Neural progenitor cell (in vitro differentiated cells): ENCODE measurements around the gene PARP2. TPM values are rescaled to one million over a fixed set of nuclear protein-coding genes. Genes with fewer than 3 reads are reported as not detected.

ENCODE experiments used
- DNase-seq: peaks from one replicate; pipeline ENCODE4 v3.0.0-alpha.2; 2016; ENCODE audit warnings: low spot score
- H2AFZ ChIP-seq: fragments of 200-600 bp; sonication (generic); replicated peaks from 2 replicates; pipeline ENCODE4 v1.6.1; 2016; ENCODE audit warnings: antibody characterized with exemption
- H3F3A ChIP-seq: fragments of 200-600 bp; sonication (generic); 2 replicates; pipeline ENCODE4 v1.6.1; 2016; ENCODE audit warnings: antibody characterized with exemption, low read depth
- H3K27ac ChIP-seq: fragments of 200-600 bp; sonication (generic); 2 replicates; pipeline ENCODE4 v1.5.1; 2016; ENCODE audit warnings: mild to moderate bottlenecking
- H3K27me3 ChIP-seq: fragments of 200-600 bp; sonication (generic); 2 replicates; pipeline ENCODE4 v1.6.1; 2016; ENCODE audit warnings: mild to moderate bottlenecking, moderate library complexity
- H3K36me3 ChIP-seq: fragments of 200-600 bp; sonication (generic); 2 replicates; pipeline ENCODE4 v1.5.1; 2016
- H3K4me1 ChIP-seq: fragments of 200-600 bp; sonication (generic); 2 replicates; pipeline ENCODE4 v1.6.1; 2016; ENCODE audit warnings: mixed run types
- H3K4me2 ChIP-seq: fragments of 200-600 bp; sonication (generic); 2 replicates; pipeline ENCODE4 v1.6.1; 2016
- H3K4me3 ChIP-seq: fragments of 200-600 bp; sonication (generic); 2 replicates; pipeline ENCODE4 v1.5.1; 2016
- H3K79me2 ChIP-seq: fragments of 200-600 bp; sonication (generic); 2 replicates; pipeline ENCODE4 v1.6.1; 2016; ENCODE audit warnings: low read depth
- H3K9ac ChIP-seq: fragments of 200-600 bp; sonication (generic); 2 replicates; pipeline ENCODE4 v1.6.1; 2016
- H3K9me3 ChIP-seq: fragments of 200-600 bp; sonication (generic); 2 replicates; pipeline ENCODE4 v1.5.1; 2016; ENCODE audit warnings: low read depth
- H4K20me1 ChIP-seq: fragments of 200-600 bp; sonication (generic); 2 replicates; pipeline ENCODE4 v1.6.1; 2016; ENCODE audit warnings: low read depth
- H3K27ac Mint-ChIP-seq: 3 replicates; pipeline ENCODE4 v1.8.0; 2021; ENCODE audit warnings: mixed read lengths
- H3K27me3 Mint-ChIP-seq: 2 replicates; pipeline ENCODE4 v1.8.0; 2022; ENCODE audit warnings: low read depth, mild to moderate bottlenecking, inconsistent platforms, moderate library complexity, mixed read lengths; ENCODE audit not compliant: insufficient read depth
- H3K36me3 Mint-ChIP-seq: 3 replicates; pipeline ENCODE4 v1.8.0; 2021; ENCODE audit warnings: mixed read lengths
- H3K4me1 Mint-ChIP-seq: 3 replicates; pipeline ENCODE4 v1.8.0; 2021; ENCODE audit warnings: mixed read lengths
- H3K4me3 Mint-ChIP-seq: 3 replicates; pipeline ENCODE4 v1.8.0; 2021; ENCODE audit warnings: mild to moderate bottlenecking, moderate library complexity, mixed read lengths
- H3K9me3 Mint-ChIP-seq: 3 replicates; pipeline ENCODE4 v1.8.0; 2020; ENCODE audit warnings: mixed read lengths
- CTCF ChIP-seq: fragments of 200-600 bp; sonication (generic); IDR thresholded peaks from 2 replicates; pipeline ENCODE4 v1.5.1; 2017; ENCODE audit warnings: antibody characterized with exemption, mild to moderate bottlenecking
- EZH2 ChIP-seq: fragments of 200-600 bp; sonication (generic); IDR thresholded peaks from 2 replicates; pipeline ENCODE4 v1.6.1; 2017; ENCODE audit warnings: antibody characterized with exemption, mild to moderate bottlenecking, moderate library complexity
- EZH2phosphoT487 ChIP-seq: fragments of 200-600 bp; sonication (generic); IDR thresholded peaks from 2 replicates; pipeline ENCODE4 v1.6.1; 2017; ENCODE audit warnings: antibody characterized with exemption
- total RNA-seq: library from RNA; depleted of rRNA; stranded (reverse); fragments of >200 nt; gene quantifications from 2 replicates; pipeline ENCODE4 v1.2.3, GENCODE V29; 2015; ENCODE audit warnings: low replicate concordance

PARP2 gene
- total RNA-seq, 1 donor from 2014 or later, result 47.2 TPM

GRCh38 chr14:20383032-20383431 lies 39.6 kb downstream of the PARP2 start:
- no peak overlapping the region for H3K4me3 Mint-ChIP-seq
- H3K9me3 Mint-ChIP-seq, result no peaks in the 10 kb centered on the region
- Histone ChIP-seq H3K9me3 (no peaks in the 10 kb centered on the region), H2AFZ (no peak overlapping the region), H3K79me2 (no peaks in the 10 kb centered on the region), H3K27ac (no peak overlapping the region), H4K20me1 (no peaks in the 10 kb centered on the region), H3K9ac (no peak overlapping the region), H3K4me1 (peaks cover 3% of the 10 kb centered on the region), H3F3A (peaks cover 3% of the 10 kb centered on the region), H3K36me3 (no peaks in the 10 kb centered on the region), H3K4me2 (no peak overlapping the region), H3K4me3 (no peak overlapping the region), H3K27me3 (no peaks in the 10 kb centered on the region)
- TF ChIP-seq EZH2 (no peak), EZH2phosphoT487 (no peak), CTCF (no peak)
- no peak for DNase-seq
- peaks cover 19% of the 10 kb centered on the region for H3K36me3 Mint-ChIP-seq
- H3K27ac Mint-ChIP-seq, result no peak overlapping the region
- peaks cover 2% of the 10 kb centered on the region for H3K4me1 Mint-ChIP-seq
- H3K27me3 Mint-ChIP-seq, result peaks cover 3% of the 10 kb centered on the region

GRCh38 chr14:20383636-20384035 lies 40.2 kb downstream of the PARP2 start:
- Histone ChIP-seq H3K4me3 (no peak overlapping the region), H3K9me3 (no peaks in the 10 kb centered on the region), H4K20me1 (no peaks in the 10 kb centered on the region), H3K4me1 (peaks cover 8% of the 10 kb centered on the region), H3K36me3 (no peaks in the 10 kb centered on the region), H3K27me3 (no peaks in the 10 kb centered on the region), H3K4me2 (no peak overlapping the region), H3K79me2 (no peaks in the 10 kb centered on the region), H3K27ac (no peak overlapping the region), H3K9ac (no peak overlapping the region), H2AFZ (no peak overlapping the region), H3F3A (peaks cover 9% of the 10 kb centered on the region)
- DNase-seq, result no peak
- Mint-ChIP-seq H3K36me3 (peaks cover 22% of the 10 kb centered on the region), H3K4me1 (peaks cover 8% of the 10 kb centered on the region), H3K4me3 (no peak overlapping the region), H3K9me3 (no peaks in the 10 kb centered on the region), H3K27ac (no peak overlapping the region), H3K27me3 (peaks cover 3% of the 10 kb centered on the region)
- TF ChIP-seq CTCF (no peak), EZH2 (no peak), EZH2phosphoT487 (no peak)

DNA sequence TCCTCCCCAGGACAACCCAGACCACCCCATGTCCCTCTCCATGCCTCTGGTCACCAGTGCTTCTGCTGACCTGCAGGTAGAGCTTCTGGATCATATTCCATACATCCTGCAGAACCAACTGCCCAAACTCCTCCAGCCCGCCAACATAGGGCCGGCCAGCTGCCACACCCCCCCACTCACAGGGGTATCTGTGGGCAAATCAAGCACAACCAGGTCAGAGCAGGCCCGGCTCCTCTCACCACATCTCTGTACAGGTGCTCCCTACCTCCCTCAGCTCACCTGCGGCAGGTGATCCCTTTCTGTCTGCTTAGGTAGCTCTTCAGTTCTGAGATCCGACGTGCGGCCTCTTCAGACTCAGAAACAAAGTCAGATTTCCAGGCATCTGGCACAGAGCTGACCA lies 40.9 kb downstream of the PARP2 start:
- H3K36me3 ChIP-seq, result no peaks in the 10 kb centered on the region
- no peak for TF ChIP-seq CTCF
- no peak for TF ChIP-seq EZH2phosphoT487
- TF ChIP-seq EZH2, result no peak
- H2AFZ ChIP-seq, result no peak overlapping the region
- H3K9me3 Mint-ChIP-seq, result no peaks in the 10 kb centered on the region
- H3K4me1 ChIP-seq, result peaks cover 8% of the 10 kb centered on the region
- H3K27ac ChIP-seq, result no peak overlapping the region
- no peaks in the 10 kb centered on the region for H3K79me2 ChIP-seq
- H3K4me2 ChIP-seq, result no peak overlapping the region
- no peak overlapping the region for H3K4me3 ChIP-seq
- no peak overlapping the region for H3K4me3 Mint-ChIP-seq
- H3K4me1 Mint-ChIP-seq, result peaks cover 8% of the 10 kb centered on the region
- peaks cover 25% of the 10 kb centered on the region for H3K36me3 Mint-ChIP-seq
- no peaks in the 10 kb centered on the region for H3K27me3 ChIP-seq
- peaks cover 3% of the 10 kb centered on the region for H3K27me3 Mint-ChIP-seq
- no peaks in the 10 kb centered on the region for H4K20me1 ChIP-seq
- H3K9me3 ChIP-seq, result no peaks in the 10 kb centered on the region
- no peak for DNase-seq
- peaks cover 9% of the 10 kb centered on the region for H3F3A ChIP-seq
- H3K27ac Mint-ChIP-seq, result no peak overlapping the region
- H3K9ac ChIP-seq, result no peak overlapping the region
